Stimulated activated CD4-positive, alpha-beta T cell treated with anti-CD3 and anti-CD28 coated beads, Interleukin-1b, Interleukin-23, amount 100 ng/mL, for 1 hour (primary cell): Measurements from ENCODE around the gene ASF1B.
A peak's percentile ranks its signal among the peaks of the same experiment; 100 is the strongest.

Source experiments
- DNase-seq, 2 donors: peaks; one replicate each; pipeline ENCODE4 v3.0.0-alpha.2; 2020; ENCODE audit warnings: low read depth in 2 of 2

ASF1B gene

DNA sequence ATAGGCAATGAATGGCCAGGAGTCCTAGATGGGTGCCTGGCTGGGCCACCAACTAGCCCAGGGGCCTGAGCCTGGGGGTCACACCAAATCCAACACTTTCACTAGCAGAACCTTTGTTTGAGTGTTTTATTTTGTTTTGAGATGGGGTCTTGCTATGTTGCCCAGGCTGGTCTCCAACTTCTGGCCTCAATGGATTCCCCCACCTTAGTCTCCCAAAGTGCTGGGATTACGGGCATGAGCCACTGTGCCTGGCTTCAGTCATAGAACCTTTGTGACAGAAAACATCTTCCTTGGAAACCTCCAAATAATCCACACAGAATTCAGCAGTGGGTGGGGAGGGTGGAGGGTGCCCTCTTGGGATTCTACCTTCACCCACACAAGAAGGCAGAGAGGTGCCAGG lies 24.9 kb downstream of the ASF1B start:
- no peak for DNase-seq

DNA sequence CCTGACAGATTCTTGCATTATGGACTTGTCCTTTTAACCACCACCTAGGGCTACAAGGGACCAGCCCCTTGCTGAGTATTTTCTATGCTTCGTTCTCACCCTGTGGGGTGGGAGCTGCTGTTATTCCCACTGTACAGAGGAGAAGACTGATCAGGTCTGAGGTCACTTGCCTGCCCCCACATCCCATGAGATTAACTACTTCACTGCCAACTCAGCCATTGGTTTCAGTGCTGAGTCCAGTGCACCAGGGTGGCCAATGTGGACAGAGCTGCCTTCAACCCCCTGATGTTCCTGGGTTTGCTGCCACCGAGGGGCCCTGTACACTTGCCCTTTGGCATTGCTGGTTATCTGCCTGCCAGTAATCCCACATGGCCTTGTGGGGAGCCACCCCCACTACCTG lies 25.7 kb downstream of the ASF1B start:
- DNase-seq = no peak

DNA sequence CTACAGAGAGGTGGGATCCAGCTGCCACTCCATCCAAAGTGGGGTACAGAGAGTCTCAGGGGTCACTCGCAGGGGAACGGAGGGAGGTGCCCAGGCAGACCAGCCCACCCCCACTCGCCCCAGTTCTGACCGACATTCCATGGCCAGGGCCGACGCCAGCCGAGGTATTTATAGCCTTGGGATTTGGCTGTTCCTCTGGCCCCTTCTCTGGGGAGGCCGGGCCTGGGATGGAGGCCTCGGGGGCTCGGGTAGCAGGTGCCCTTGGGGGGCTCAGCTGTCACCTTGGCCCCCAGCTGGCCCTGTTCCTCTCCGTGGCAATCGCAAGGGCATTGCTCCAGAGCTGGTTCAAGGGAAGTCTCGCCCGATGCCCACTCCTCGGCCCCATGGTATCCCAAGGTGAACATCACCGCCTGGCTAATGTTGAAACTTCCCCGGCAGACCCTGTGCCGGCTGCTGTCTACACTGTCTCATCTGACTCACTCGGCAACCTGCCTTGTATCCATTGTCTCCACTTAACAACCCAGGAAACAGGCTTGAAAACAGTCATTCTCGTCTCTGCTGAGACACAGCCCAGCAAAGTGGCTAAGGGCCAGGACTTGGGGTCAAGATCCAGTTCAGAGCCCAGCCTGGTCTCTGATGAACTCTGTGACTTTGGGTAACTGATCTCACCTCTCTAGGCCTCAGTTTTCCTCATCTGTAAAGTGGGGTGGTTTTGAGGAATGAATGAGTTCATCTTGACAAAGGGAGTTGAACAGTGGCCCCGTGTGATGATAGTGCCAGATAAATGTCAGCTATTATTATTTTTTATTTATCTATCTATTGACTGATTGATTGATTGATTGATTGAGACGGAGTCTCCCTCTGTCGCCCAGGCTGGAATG lies 28.6 kb downstream of the ASF1B start:
- DNase-seq = no peak

GRCh38 chr19:14106840-14107239 lies 29.5 kb downstream of the ASF1B start:
- no peak for DNase-seq

DNA sequence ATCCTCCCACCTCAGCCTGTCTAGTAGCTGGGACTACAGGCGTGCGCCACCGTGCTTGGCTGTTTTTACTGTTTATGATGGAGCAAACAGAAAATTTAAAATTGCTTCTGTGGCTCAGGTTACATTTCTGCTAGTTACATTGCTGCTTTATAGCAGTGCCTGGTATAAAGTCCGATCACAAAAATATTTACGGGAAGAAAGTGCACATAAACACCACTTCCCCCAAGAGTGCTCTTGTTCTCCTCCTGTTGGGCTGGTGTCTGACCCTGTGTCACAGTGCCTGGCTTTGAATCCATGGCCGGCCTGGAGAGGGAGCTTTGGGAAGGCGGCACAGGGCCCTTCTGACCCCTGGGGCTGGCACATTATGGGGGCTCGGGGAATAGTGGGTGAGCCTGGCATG lies 30.7 kb downstream of the ASF1B start:
- DNase-seq = no peak

DNA sequence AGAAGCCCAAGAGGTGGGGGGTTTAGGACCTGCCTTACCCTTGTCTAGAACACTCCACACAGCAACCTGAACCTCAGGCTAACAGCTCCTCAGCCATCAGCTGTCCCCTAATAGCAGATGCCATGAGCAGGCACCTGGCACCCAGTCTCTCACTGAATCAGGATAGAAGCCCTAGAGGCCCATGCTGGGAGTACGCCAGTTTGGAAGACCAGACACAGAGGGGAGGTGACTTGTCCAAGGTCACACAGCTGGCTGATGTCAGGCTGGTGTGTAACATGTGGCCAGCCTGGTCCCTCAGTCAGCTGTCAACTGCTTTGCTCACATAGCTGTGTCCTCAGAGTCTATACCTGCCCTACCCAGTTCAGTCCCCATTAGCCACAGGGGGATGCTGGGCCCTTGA lies 33.1 kb downstream of the ASF1B start:
- no peak for DNase-seq

- no peak for DNase-seq
Observed at GRCh38 chr19:14102756-14103155, 33.6 kb downstream of the ASF1B start.

DNA sequence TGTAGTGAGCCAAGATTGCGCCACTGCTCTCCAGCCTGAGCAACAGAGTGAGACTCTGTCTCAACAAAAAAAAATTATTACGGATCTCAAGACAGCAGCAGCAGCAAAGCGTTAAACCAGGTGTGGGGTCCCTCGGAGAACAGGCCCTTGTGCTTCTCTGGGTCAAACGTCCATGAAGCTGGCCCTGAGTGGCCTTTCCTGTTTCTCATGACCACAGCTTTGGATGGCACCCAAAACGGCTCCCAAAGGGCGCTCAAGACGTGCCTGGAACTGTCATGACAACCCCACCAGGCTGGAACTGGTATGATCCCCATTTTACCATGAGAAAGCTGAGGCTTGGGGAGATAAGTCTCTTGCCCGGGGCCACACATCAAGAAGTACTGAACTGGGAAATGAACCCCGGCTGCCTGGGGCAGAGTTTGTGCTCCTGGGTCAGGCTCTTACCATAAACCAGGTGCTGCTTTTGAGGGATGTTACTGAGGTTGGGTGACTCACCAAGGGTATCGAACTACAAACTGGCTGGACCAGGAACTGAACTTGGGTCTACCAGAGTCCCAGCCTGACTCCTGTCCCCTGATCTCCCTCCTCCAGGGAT lies 34.2 kb downstream of the ASF1B start:
- DNase-seq = no peak

DNA sequence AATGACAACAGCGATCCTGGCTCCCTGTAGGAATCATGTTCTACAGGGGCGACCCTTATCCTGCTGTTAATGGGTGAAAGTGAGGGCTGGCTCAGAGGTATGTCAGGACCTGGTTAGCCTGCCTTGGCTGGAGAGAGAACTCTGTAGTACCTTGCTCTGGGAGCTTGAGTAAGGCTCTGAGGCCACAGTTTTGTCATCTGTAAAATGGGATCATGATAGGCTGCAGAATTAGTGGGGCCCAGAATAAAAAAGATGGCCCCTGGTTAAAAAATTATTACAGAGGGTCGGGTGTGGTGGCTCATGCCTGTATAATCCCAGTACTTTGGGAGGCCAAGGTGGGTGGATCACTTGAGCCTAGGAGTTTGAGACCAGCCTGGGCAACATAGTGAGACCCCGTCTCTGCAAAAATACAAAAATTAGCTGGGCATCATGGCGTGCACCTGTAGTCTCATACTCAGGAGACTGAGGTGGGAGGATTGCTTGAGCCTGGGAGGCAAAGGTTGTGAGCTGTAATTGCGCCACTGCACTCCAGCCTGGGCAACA lies 35.3 kb downstream of the ASF1B start:
- no peak for DNase-seq

GRCh38 chr19:14097532-14098151 lies 38.7 kb downstream of the ASF1B start:
- no peak for DNase-seq

DNA sequence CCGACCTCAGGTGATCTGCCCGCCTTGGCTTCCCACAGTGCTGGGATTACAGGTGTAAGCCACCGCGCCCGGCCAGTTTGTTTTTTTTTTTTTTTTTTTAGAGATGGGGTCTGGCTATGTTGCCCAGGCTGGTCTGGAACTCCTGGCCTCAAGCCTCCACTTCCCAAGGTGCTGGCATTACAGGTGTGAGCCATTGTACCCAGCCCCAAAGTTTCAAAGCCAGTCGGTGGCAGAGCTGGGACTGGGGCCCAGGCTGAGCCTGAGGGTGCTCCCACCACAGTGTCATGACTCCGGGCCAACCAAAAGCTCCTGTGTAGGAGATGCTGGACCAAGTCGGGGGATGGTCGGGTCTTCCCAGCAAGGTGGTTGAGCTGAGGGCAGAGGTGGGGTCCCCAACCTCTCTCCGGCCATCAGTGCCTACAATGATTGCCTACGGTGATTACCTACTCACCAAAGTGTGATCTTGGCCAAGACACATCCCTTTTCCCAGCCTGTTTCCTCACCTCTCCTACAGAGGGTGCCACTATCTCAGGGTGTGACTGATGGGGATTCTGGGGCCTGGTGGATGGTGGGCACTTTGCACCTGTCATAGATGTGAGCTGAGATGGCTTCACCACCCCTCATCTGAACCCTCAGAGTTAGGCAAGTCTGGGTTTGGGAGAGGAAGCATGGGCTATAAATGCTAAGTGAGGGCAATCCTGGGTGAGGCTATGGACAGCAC lies 40.0 kb downstream of the ASF1B start:
- no peak for DNase-seq

DNA sequence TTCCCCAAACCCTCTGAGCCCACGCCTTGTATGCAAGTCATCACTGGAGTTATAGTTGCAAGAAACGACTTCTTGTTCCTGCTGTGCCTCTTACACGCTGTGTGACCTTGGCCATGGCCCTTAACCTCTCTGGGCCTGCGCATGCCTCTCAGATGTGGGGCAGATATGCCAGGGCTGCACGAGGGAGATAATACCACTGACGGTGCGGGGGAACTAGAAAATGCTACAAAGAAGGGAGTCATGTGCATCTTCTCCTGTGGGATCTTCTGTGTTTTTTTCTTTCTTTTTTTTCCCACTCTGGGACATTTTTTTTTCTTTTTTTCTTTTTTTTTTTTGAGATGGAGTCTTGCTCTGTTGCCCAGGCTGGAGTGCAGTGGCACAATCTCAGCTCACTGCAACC lies 41.5 kb downstream of the ASF1B start:
- no peak for DNase-seq

DNA sequence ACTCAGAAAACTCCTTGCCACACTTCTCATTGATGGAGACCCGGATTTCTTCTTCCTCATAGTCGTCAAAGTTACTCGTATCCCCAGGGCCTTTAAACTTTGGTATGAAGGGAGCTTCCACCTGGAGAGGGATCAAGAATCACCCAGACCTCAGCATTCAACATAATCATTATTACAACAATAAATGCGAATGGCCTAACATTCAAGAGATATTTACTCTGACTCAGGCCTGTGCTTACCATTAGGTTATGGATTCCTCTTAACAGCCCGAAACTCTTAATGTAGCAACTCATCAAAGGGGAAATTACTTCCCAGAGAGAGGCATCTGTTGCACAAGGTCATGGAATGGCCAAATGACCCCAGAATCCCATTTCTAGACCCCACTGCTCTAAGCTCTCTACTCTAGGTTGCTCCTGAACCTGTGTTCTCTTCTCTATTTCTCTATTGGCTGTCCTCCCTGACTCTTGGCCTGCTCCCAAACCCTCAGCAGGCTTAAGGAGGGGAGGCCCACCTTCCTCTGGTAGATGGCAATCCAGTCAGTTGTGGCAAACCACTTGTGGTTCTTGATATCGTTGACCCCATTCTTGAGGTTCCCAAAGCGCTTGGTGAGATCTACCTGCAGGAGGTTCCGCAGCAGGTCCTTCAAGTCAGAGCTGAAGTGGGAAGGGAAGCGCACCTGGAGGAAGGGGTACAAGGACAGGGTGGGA lies 43.1 kb downstream of the ASF1B start:
- DNase-seq = no peak

DNA sequence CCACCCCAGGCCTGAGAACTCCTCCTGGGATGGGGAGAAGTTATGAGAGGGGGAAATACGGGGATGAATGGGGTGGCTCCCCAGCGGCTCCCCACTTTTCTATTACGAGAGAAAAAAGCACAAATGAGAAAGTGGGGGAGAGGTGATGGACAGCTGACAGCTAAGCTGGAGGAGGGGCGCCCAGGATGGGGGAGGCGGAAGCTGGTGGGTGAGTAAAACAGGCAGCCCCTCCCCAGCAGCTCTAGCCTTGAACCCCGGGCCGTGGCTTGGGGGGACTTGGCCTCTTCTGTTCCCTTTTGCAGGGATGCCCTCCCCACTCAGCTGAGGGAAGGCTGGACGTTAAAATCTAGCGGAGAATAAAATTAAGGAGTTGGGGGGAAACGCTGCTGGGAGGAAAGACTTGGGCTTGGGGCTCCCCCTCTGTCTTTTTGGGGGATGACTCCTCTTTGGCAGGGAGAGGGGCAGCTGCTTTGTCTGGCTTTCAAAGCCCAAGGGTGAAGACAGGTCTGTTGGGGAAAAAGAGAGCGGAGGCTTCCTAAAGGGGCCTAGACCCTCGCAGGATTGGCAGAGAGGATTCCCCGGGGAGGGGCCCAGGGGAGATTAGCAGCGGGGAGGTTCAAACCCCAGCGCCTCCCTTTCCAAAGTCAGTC lies 44.5 kb downstream of the ASF1B start:
- DNase-seq = no peak

DNA sequence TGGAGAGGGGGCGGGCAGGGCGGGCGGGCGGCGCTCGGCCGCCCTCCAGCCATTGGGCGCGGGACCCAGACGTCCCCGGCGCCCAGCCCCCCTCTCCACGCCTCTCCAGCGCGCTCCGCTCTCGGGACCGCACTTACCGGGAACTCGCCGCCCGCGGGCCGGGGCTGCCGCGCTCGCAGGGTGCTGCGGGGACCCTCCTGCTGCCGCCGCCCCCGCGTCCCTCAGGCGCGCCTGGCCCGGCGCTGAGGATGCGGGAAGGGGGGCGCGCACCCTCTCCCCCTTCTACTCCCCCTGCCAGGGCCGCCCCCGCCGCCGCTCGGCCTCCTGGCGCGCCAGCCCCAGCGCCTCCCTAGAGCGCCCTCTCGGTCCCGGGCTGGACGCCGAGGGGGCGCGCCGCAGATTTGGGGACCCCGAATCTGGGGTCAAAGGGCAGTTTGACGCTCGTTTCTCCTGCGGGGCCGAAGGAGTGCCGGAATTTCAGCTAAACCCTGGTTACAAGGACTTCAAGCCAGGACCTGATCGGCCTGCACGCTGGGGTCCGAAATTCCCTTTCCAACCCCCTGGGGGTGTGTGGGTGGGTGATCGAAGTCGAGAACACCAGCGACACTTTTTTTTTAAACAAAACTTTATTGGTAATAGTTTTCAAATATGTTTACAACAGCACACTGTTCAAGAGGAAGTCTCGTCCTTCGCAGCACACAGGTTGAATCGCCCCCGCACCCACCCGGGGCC lies 45.1 kb downstream of the ASF1B start:
- no peak for DNase-seq

DNA sequence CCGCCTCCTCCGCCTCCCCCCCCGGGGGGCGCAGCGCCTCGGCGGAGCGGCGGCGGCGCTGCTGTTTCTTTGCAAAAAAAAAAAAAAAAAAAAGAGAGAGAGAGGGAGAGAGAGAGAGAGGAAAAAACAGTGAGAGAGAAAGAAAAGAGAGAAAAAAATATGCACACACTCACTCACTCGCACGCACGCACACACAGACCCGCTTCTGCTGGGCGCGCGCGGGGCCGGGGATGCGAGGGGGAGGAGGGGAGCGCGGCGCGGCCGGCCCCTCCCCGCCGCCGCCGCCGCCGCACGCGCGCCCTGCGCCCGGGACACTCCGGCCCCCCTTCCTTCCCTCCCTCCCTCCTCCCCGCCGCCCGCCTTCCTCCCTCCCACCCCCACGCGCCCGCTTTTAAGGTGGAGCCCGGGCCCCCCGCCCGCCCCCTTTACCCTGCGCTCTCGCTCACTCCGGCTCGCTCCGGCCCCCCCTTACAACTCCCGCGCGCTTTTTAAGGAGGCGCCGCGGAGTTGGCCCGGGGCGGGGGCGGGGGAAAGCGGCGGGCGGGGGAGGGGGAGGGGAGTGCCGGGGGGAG lies 45.8 kb downstream of the ASF1B start, which contains the start of gene SAMD1:
Gene SAMD1 (minus strand): TSS at position 243 of the 572 bp plus-strand sequence.
- peak; percentile 69 to 73 for DNase-seq

GRCh38 chr19:14089662-14090508 lies 46.5 kb downstream of the ASF1B start:
- DNase-seq = no peak

- no peak for DNase-seq
Observed at GRCh38 chr19:14089412-14089661, 47.1 kb downstream of the ASF1B start.
